CD4-positive, alpha-beta memory T cell (primary cell): ENCODE measurements around the gene LHFPL6. TPM values are rescaled to one million over a fixed set of nuclear protein-coding genes. Genes with fewer than 3 reads are reported as not detected.

Experiments
- CTCF ChIA-PET: fragments of 350-600 bp; sonication (Branson Sonifier 250); formaldehyde crosslinking; loops from one replicate; lab custom pipeline; 2021; ENCODE audit warnings: inconsistent platforms; ENCODE audit not compliant: partially characterized antibody; lab: Charles Lee
- POLR2A ChIA-PET: fragments of 350-600 bp; sonication (Branson Sonifier 250); formaldehyde crosslinking; loops from one replicate; lab custom pipeline; 2021; ENCODE audit not compliant: partially characterized antibody; lab: Charles Lee
- DNase-seq, 5 donors: peaks; one replicate each; pipeline versions ENCODE4 v3.0.0 to v3.0.0-alpha.2; 2020 to 2022; ENCODE audit warnings: mixed read lengths in 1 of 5
- H3K27ac ChIP-seq: one replicate; pipeline ENCODE4 v1.7.0; 2013; ENCODE audit warnings: low read depth, low read length
- H3K27me3 ChIP-seq: 2 replicates; pipeline ENCODE4 v1.7.0; 2013; ENCODE audit warnings: mild to moderate bottlenecking, low read length, moderate library complexity; ENCODE audit not compliant: insufficient read depth
- H3K36me3 ChIP-seq: 2 replicates; pipeline ENCODE4 v1.7.0; 2013; ENCODE audit warnings: mild to moderate bottlenecking, low read length, moderate library complexity; ENCODE audit not compliant: insufficient read depth
- H3K4me1 ChIP-seq: 2 replicates; pipeline ENCODE4 v1.7.0; 2013; ENCODE audit warnings: mild to moderate bottlenecking, low read length, moderate library complexity; ENCODE audit not compliant: insufficient read depth
- H3K4me3 ChIP-seq, 2 donors: one replicate each; pipeline ENCODE4 v1.7.0; 2013; ENCODE audit warnings: low read length in 2 of 2, mild to moderate bottlenecking in 1 of 2
- H3K9me3 ChIP-seq, 2 donors: one replicate each; pipeline ENCODE4 v1.7.0; 2013; ENCODE audit warnings: low read length in 2 of 2, control low read depth in 1 of 2; ENCODE audit not compliant: control insufficient read depth in 1 of 2
- H3K27ac Mint-ChIP-seq, 7 donors: one replicate each; pipeline ENCODE4 v1.8.0; 2020 to 2021; ENCODE audit warnings: mixed read lengths in 7 of 7, mild to moderate bottlenecking in 6 of 7, inconsistent platforms in 3 of 7, moderate library complexity in 3 of 7
- H3K27me3 Mint-ChIP-seq, 2 donors: one replicate each; pipeline ENCODE4 v1.8.0; 2020 to 2021; ENCODE audit warnings: mixed read lengths in 2 of 2
- H3K36me3 Mint-ChIP-seq, 2 donors: one replicate each; pipeline ENCODE4 v1.8.0; 2020 to 2021; ENCODE audit warnings: mixed read lengths in 2 of 2, inconsistent platforms in 1 of 2, mild to moderate bottlenecking in 1 of 2
- H3K4me1 Mint-ChIP-seq, 4 donors: one replicate each; pipeline ENCODE4 v1.8.0; 2020 to 2021; ENCODE audit warnings: mixed read lengths in 4 of 4, mild to moderate bottlenecking in 1 of 4
- H3K4me3 Mint-ChIP-seq, 8 donors: one replicate each; pipeline ENCODE4 v1.8.0; 2020 to 2021; ENCODE audit warnings: mixed read lengths in 8 of 8, mild to moderate bottlenecking in 7 of 8, moderate library complexity in 6 of 8, inconsistent platforms in 3 of 8
- H3K9me3 Mint-ChIP-seq, 8 donors: one replicate each; pipeline ENCODE4 v1.8.0; 2020 to 2021; ENCODE audit warnings: mixed read lengths in 8 of 8, mild to moderate bottlenecking in 5 of 8, inconsistent platforms in 3 of 8, moderate library complexity in 1 of 8
- intact Hi-C: fragments of 100-400 bp; cut with micrococcal nuclease; formaldehyde crosslinking; loops from one replicate; pipeline ENCODE4 v1.15.1; 2023
- polyA plus RNA-seq, 2 donors: library from polyadenylated mRNA; unstranded; fragments of 300-500 nt; fragmentation: Illumina TruSeq; gene quantifications; one replicate each; pipeline ENCODE4 v1.2.3, GENCODE V29; 2021
- total RNA-seq, 2 experiments: library from RNA; stranded (reverse); gene quantifications; one replicate each; pipeline ENCODE4 v1.2.3, GENCODE V29; 2021

The LHFPL6 gene
- total and polyA plus RNA-seq, 4 experiments from 2014 or later: 0.16 TPM; not detected in 3

DNA sequence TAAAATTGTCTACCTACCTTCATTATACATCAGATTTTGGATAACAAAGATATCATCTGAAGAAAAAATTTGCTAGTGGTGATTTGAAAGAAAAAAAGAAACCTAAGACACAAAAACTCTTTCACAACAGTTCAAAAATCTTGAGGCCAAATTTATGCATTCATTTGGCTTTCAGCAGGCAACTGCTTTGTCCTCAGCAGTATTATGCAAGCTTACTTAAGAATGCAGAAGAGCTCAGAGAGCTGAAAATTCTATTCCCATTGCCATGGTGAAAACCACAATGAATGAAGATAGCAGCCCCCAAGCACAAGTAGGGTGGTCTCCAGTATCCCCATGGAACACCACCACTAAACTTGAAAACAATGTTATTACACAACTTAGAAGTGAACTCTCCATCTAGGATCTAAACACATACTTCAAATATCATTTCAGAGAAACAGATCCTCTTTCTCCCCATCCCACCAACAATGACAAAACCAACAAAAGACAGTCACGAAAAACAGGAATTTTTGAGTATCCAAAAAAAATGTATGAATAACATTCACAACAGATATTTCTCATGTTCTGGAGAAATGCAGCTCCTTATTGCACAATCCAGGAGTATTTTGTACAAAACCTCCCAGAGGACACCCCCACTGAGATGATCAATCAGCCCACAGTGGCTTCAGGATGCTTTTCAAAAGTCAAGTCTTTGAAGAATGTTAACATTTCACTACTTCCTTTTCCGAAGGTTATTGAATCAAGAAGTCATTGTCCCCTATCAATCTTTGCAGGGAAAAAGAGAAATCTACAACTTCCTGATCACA lies 192.7 kb downstream of the LHFPL6 start:
- no peaks in the 10 kb centered on the region for H3K4me1 ChIP-seq
- POLR2A ChIA-PET: no interaction called here
- H3K27me3 ChIP-seq: no peaks in the 10 kb centered on the region
- Mint-ChIP-seq H3K36me3 (no peaks in the 10 kb centered on the region), H3K27me3 (peaks cover 1 to 2% of the 10 kb centered on the region in 2 donors), H3K27ac (no peak overlapping the region), H3K4me3 (no peak overlapping the region), H3K9me3 (peaks cover 0 to 3% (median 0%) of the 10 kb centered on the region in 8 donors), H3K4me1 (peaks cover 0 to 1% (median 0%) of the 10 kb centered on the region in 4 donors)
- H3K27ac ChIP-seq: no peak overlapping the region
- H3K36me3 ChIP-seq: no peaks in the 10 kb centered on the region
- CTCF ChIA-PET: no interaction called here
- no peak for DNase-seq
- no peaks in the 10 kb centered on the region for H3K9me3 ChIP-seq
- H3K4me3 ChIP-seq: no peak overlapping the region
- intact Hi-C loops: loop anchor here (10.0 kb wide), 1 partner anchor 205 kb away; no protein-coding TSS in a partner anchor

DNA sequence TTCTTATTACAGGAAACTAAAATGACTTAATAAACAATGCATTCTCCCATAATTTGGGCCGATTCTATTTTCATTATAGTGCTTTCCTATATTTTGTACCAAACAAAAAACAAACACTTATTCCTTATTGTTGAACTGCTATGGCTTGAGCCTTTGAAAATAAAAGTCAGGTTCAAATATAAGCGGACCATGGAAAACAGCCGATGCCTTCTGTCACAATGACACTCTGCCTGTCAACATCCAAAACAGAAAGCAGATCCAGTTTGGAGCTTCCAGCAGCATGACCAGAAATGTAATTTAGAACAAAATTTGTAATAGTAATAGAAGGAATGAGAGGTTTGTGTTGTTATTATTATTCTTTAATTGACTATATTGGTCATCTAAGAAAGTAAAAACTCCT lies 194.5 kb downstream of the LHFPL6 start:
- intact Hi-C loops: no loop called here
- no peak overlapping the region for H3K27ac Mint-ChIP-seq
- H3K36me3 Mint-ChIP-seq: no peaks in the 10 kb centered on the region
- H3K4me3 ChIP-seq: no peak overlapping the region
- H3K27ac ChIP-seq: no peak overlapping the region
- H3K9me3 ChIP-seq: no peaks in the 10 kb centered on the region
- POLR2A ChIA-PET: no interaction called here
- H3K27me3 ChIP-seq: no peaks in the 10 kb centered on the region
- H3K36me3 ChIP-seq: no peaks in the 10 kb centered on the region
- no peak for DNase-seq
- CTCF ChIA-PET: no interaction called here
- H3K4me3 Mint-ChIP-seq: no peak overlapping the region
- H3K27me3 Mint-ChIP-seq: peaks cover 0 to 2% of the 10 kb centered on the region in 2 donors
- no peaks in the 10 kb centered on the region for H3K4me1 ChIP-seq
- peaks cover 0 to 1% (median 0%) of the 10 kb centered on the region in 4 donors for H3K4me1 Mint-ChIP-seq
- H3K9me3 Mint-ChIP-seq: peaks cover 0 to 3% (median 0%) of the 10 kb centered on the region in 8 donors

DNA sequence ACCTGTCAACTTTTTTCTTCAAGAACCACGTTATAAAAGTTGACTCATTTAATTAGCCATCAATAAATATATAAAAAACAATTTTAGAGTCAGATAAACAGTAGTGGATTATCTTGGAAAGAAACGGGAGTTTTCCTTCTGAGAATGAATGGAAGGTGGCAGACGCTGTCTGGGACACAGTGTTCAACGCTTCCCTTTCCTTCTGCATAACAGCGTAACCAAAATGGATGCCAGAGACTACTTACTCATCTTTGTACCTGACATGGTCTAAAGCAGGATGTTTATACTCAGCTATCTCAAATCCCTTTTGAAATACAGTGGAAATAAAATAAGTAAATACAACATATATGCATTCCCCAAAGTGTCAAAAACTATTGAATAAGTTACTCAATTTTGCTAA lies 195.2 kb downstream of the LHFPL6 start:
- H3K9me3 Mint-ChIP-seq: peaks cover 0 to 3% (median 0%) of the 10 kb centered on the region in 8 donors
- no peaks in the 10 kb centered on the region for H3K36me3 ChIP-seq
- H3K4me3 Mint-ChIP-seq: no peak overlapping the region
- H3K4me1 Mint-ChIP-seq: peaks cover 0 to 1% (median 0%) of the 10 kb centered on the region in 4 donors
- ChIA-PET POLR2A (no interaction called here), CTCF (no interaction called here)
- intact Hi-C loops: no loop called here
- H3K4me1 ChIP-seq: no peaks in the 10 kb centered on the region
- H3K4me3 ChIP-seq: no peak overlapping the region
- H3K27ac ChIP-seq: no peak overlapping the region
- H3K27me3 Mint-ChIP-seq: peaks cover 0 to 2% of the 10 kb centered on the region in 2 donors
- H3K27ac Mint-ChIP-seq: no peak overlapping the region
- no peaks in the 10 kb centered on the region for H3K36me3 Mint-ChIP-seq
- H3K27me3 ChIP-seq: no peaks in the 10 kb centered on the region
- DNase-seq: no peak
- H3K9me3 ChIP-seq: no peaks in the 10 kb centered on the region

DNA sequence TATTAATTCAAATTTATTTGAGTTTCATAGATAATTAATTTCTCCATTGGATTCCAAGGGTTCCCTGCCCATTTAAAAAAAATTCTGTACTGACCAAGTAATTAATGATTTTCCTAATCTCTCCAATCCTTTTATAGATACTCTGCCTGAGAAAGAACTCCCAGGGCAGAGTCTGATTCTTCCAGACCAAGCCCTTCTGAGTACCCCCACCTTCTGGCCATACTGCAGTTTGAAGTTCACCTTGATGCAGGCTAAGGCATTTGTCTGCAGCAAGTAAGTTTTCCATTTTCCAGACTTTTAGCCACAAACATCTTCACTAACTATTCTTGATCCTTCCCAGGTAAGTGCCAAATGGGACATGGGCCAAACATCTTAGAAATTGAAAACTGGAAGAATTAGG lies 195.9 kb downstream of the LHFPL6 start:
- H3K4me3 Mint-ChIP-seq: no peak overlapping the region
- Histone ChIP-seq H3K4me3 (no peak overlapping the region), H3K27ac (no peak overlapping the region), H3K27me3 (no peaks in the 10 kb centered on the region), H3K36me3 (no peaks in the 10 kb centered on the region), H3K4me1 (no peaks in the 10 kb centered on the region), H3K9me3 (no peaks in the 10 kb centered on the region)
- H3K4me1 Mint-ChIP-seq: peaks cover 0 to 1% (median 0%) of the 10 kb centered on the region in 4 donors
- H3K27ac Mint-ChIP-seq: no peak overlapping the region
- H3K27me3 Mint-ChIP-seq: peaks cover 0 to 2% of the 10 kb centered on the region in 2 donors
- H3K9me3 Mint-ChIP-seq: peaks cover 0 to 5% (median 0%) of the 10 kb centered on the region in 8 donors
- POLR2A ChIA-PET: no interaction called here
- H3K36me3 Mint-ChIP-seq: no peaks in the 10 kb centered on the region
- CTCF ChIA-PET: no interaction called here
- intact Hi-C loops: no loop called here
- no peak for DNase-seq

DNA sequence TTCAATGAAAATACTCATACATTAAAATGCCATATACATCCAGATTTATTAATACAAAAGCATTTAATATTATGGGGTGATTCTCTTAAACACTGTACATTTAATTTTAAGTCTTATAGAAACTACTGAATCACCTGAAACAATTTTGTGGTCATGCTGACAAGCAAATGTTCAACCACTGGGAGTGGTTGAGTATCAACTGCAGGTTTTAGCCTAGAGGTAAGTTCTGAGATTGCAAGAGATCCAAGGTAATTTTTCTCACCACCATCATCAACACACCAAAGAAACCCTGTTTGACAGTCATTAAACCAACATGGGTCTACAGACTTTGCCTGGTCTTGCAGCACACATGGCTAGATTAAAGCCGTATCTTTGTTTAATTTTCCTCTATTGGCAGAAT lies 196.3 kb downstream of the LHFPL6 start:
- H3K36me3 Mint-ChIP-seq: no peaks in the 10 kb centered on the region
- H3K4me1 Mint-ChIP-seq: peaks cover 0 to 1% (median 0%) of the 10 kb centered on the region in 4 donors
- no peaks in the 10 kb centered on the region for H3K36me3 ChIP-seq
- H3K9me3 ChIP-seq: no peaks in the 10 kb centered on the region
- H3K4me3 ChIP-seq: no peak overlapping the region
- intact Hi-C loops: no loop called here
- no peaks in the 10 kb centered on the region for H3K27me3 ChIP-seq
- peaks cover 0 to 2% of the 10 kb centered on the region in 2 donors for H3K27me3 Mint-ChIP-seq
- ChIA-PET POLR2A (no interaction called here), CTCF (no interaction called here)
- DNase-seq: no peak
- no peak overlapping the region for H3K27ac Mint-ChIP-seq
- H3K4me1 ChIP-seq: no peaks in the 10 kb centered on the region
- no peak overlapping the region for H3K27ac ChIP-seq
- H3K4me3 Mint-ChIP-seq: no peak overlapping the region
- peaks cover 0 to 5% (median 0%) of the 10 kb centered on the region in 8 donors for H3K9me3 Mint-ChIP-seq

DNA sequence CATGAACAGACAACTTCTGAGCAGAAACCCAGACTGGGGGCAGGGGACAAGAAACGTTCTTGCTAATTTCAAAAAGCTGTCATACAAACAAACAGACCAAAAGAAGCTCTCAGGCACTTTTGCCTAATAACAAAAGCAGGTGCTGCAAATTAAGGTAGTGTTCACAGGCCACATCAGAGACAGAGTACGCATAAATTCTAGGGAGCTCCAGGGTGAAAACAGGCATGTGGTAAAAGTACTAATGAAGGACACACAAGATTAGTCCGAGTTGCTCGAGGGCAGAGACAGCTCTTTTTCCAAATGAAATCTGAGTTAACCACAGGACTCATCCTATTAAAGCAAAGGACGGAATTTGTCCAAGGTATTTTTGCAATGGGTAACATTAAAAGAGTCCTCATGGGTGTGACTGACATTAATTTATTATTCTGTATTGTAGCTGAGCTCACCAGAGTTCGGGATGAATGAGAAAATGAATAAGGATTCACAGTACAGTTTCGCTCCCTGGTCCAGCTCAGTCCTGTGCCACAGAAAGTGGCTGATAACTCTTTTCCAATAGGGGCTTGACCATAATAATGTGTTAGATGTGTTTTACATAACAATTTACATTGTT lies 197.3 kb downstream of the LHFPL6 start:
- H3K4me1 Mint-ChIP-seq: peaks cover 0 to 1% (median 0%) of the 10 kb centered on the region in 4 donors
- Histone ChIP-seq H3K36me3 (no peaks in the 10 kb centered on the region), H3K27me3 (no peaks in the 10 kb centered on the region), H3K4me3 (no peak overlapping the region), H3K9me3 (no peaks in the 10 kb centered on the region), H3K27ac (no peak overlapping the region), H3K4me1 (no peaks in the 10 kb centered on the region)
- no peak for DNase-seq
- intact Hi-C loops: no loop called here
- ChIA-PET CTCF (interaction anchor here (1.3 kb wide), 1 partner anchor 13 kb away, joined by 3 read pairs; no protein-coding TSS in a partner anchor), POLR2A (no interaction called here)
- H3K27me3 Mint-ChIP-seq: peaks cover 0 to 2% of the 10 kb centered on the region in 2 donors
- no peak overlapping the region for H3K4me3 Mint-ChIP-seq
- H3K36me3 Mint-ChIP-seq: no peaks in the 10 kb centered on the region
- no peak overlapping the region for H3K27ac Mint-ChIP-seq
- H3K9me3 Mint-ChIP-seq: peaks cover 0 to 5% (median 0%) of the 10 kb centered on the region in 8 donors

DNA sequence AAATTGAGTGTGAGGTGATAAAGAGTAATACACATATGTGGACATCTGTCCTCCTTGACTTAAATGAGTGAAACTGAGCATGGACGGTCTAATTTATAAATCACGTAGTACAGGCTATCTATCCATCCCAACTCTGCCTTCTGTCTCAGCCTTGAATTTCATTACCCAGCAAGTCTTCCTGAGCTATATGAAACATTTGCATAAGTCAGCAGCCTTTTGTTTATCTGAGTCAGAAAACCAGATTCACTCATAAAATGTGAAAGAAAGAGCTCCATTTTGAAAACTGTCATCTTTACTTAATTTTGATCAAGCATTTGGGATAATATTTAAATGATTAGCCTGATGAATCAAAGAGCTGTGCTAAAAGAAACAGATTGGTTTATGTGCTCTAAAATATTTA lies 197.9 kb downstream of the LHFPL6 start:
- no peaks in the 10 kb centered on the region for H3K9me3 ChIP-seq
- no peak overlapping the region for H3K4me3 Mint-ChIP-seq
- H3K36me3 ChIP-seq: no peaks in the 10 kb centered on the region
- peaks cover 0 to 2% of the 10 kb centered on the region in 2 donors for H3K27me3 Mint-ChIP-seq
- no peaks in the 10 kb centered on the region for H3K36me3 Mint-ChIP-seq
- no peak for DNase-seq
- no peaks in the 10 kb centered on the region for H3K4me1 ChIP-seq
- no peak overlapping the region for H3K27ac Mint-ChIP-seq
- H3K9me3 Mint-ChIP-seq: peaks cover 0 to 2% (median 0%) of the 10 kb centered on the region in 8 donors
- H3K27me3 ChIP-seq: no peaks in the 10 kb centered on the region
- no peak overlapping the region for H3K4me3 ChIP-seq
- intact Hi-C loops: no loop called here
- POLR2A ChIA-PET: no interaction called here
- peaks cover 0 to 1% (median 0%) of the 10 kb centered on the region in 4 donors for H3K4me1 Mint-ChIP-seq
- H3K27ac ChIP-seq: no peak overlapping the region
- CTCF ChIA-PET: interaction anchor here (1.3 kb wide), 1 partner anchor 14 kb away, joined by 3 read pairs; no protein-coding TSS in a partner anchor
